HG03097 (cell line): Measurements from ENCODE around the gene ALX4.

Experiments used
- ATAC-seq: cut with Tn5 transposase; IDR thresholded peaks from one replicate; pipeline ENCODE4 v1.9.1; 2021; ENCODE audit not compliant: unreplicated experiment, low FRiP score

ALX4 gene

GRCh38 chr11:44309478-44310205, at the start of gene ALX4:
Gene ALX4, minus strand, starts transcription at chr11:44310139. Its CDS starts 77 bp downstream, at chr11:44310062.
- no peak for ATAC-seq

- ATAC-seq: no peak
Measured at GRCh38 chr11:44359162-44359561, 49.2 kb upstream of the ALX4 start.

- ATAC-seq: no peak
Measured at GRCh38 chr11:44358713-44359112, 48.8 kb upstream of the ALX4 start.

- no peak for ATAC-seq
Measured at GRCh38 chr11:44357711-44358110, 47.8 kb upstream of the ALX4 start.

GRCh38 chr11:44356351-44356750, 46.4 kb upstream of the ALX4 start:
- ATAC-seq: no peak

- no peak for ATAC-seq
Measured at GRCh38 chr11:44351898-44352498, 42.1 kb upstream of the ALX4 start.

GRCh38 chr11:44351006-44351660, 41.2 kb upstream of the ALX4 start:
- ATAC-seq: no peak

GRCh38 chr11:44349328-44349727, 39.4 kb upstream of the ALX4 start:
- no peak for ATAC-seq

GRCh38 chr11:44348721-44349120, 38.8 kb upstream of the ALX4 start:
- no peak for ATAC-seq

- ATAC-seq: no peak
Measured at GRCh38 chr11:44348114-44348513, 38.2 kb upstream of the ALX4 start.

GRCh38 chr11:44347538-44347937, 37.6 kb upstream of the ALX4 start:
- no peak for ATAC-seq

- no peak for ATAC-seq
Measured at GRCh38 chr11:44346983-44347382, 37.0 kb upstream of the ALX4 start.

GRCh38 chr11:44345781-44346180, 35.8 kb upstream of the ALX4 start:
- ATAC-seq: no peak

- no peak for ATAC-seq
Measured at GRCh38 chr11:44344921-44345320, 35.0 kb upstream of the ALX4 start.

GRCh38 chr11:44344423-44344820, 34.5 kb upstream of the ALX4 start:
- no peak for ATAC-seq

- no peak for ATAC-seq
Measured at GRCh38 chr11:44343778-44344422, 34.0 kb upstream of the ALX4 start.

GRCh38 chr11:44342616-44343015, 32.7 kb upstream of the ALX4 start:
- no peak for ATAC-seq

GRCh38 chr11:44340656-44341055, 30.7 kb upstream of the ALX4 start:
- no peak for ATAC-seq

GRCh38 chr11:44339530-44339883, 29.6 kb upstream of the ALX4 start:
- no peak for ATAC-seq

- ATAC-seq: no peak
Measured at GRCh38 chr11:44338698-44339529, 29.0 kb upstream of the ALX4 start.

- no peak for ATAC-seq
Measured at GRCh38 chr11:44338026-44338425, 28.1 kb upstream of the ALX4 start.
